Lung (tissue), 5 donors: Measurements from ENCODE around the gene CRPPA. TPM values are rescaled to one million over a fixed set of nuclear protein-coding genes. Genes with fewer than 3 reads are reported as not detected.

Source experiments
- polyA plus RNA-seq, 2 donors: library from polyadenylated mRNA; stranded (reverse); fragments of 200-250 nt; gene quantifications; one replicate each; pipeline ENCODE4 v1.2.1, GENCODE V29; 2013
- small RNA-seq: library from RNA; depleted of rRNA; stranded (forward); fragments of <200 nt; gene quantifications from one replicate; pipeline ENCODE3, GENCODE V24; 2014; ENCODE audit warnings: low replicate concordance
- total RNA-seq, 2 donors: library from RNA; depleted of rRNA in 1 of 2; stranded (reverse); fragments of >200 nt in 1 of 2; gene quantifications; one replicate each; pipeline ENCODE4 v1.2.1, GENCODE V29; 2014 to 2021
- donor health status: Bipolar disorder and iron deficiency.
- donor health status: healthy.
- donor health status: DM: yes; HTN: yes; CAD: no.

Gene CRPPA
- total and polyA plus RNA-seq, 4 donors: 0.38 to 8.6 (median 2.0) TPM

Small RNAs within 50 kb of the gene (small RNA-seq; reads per million reads assigned to genes)
- not detected for gene AC005014.3

Other genes with a start within 250 kb of the CRPPA start
- gene SOSTDC1, start 44.2 kb upstream of the CRPPA start, total RNA-seq: 10 to 100 TPM in 1 of 2 donors, 1 to 10 TPM in 1; 6.1 to 32.1 TPM
- gene SOSTDC1, start 44.2 kb upstream of the CRPPA start, polyA plus RNA-seq: 1 to 10 TPM; 1.1 to 5.5 TPM
- gene LRRC72, start 105.3 kb upstream of the CRPPA start, total RNA-seq: not detected
- gene LRRC72, start 105.3 kb upstream of the CRPPA start, polyA plus RNA-seq: not detected
- gene ANKMY2, start 224.2 kb upstream of the CRPPA start, total RNA-seq: 10 to 100 TPM; 13.5 to 26.2 TPM
- 1 to 10 TPM; 4.9 to 6.0 TPM for gene ANKMY2, start 224.2 kb upstream of the CRPPA start, polyA plus RNA-seq
- gene BZW2, start 224.6 kb upstream of the CRPPA start, total RNA-seq: 10 to 100 TPM; 44.3 to 47.9 TPM
- 10 to 100 TPM; 32.4 to 53.7 TPM for gene BZW2, start 224.6 kb upstream of the CRPPA start, polyA plus RNA-seq